WERI-Rb-1 (cell line): ENCODE data around the gene CD79A.

Experiments
- DNase-seq: peaks from one replicate; pipeline ENCODE4 v3.0.0-alpha.2; 2020
- H3K27ac ChIP-seq: fragments of 250-450 bp; sonication (Bioruptor Pico); 2 replicates; pipeline ENCODE4 v1.5.1; 2020; ENCODE audit warnings: mild to moderate bottlenecking, moderate library complexity
- H3K27me3 ChIP-seq: fragments of 250-450 bp; sonication (Bioruptor Pico); 2 replicates; pipeline ENCODE4 v1.5.1; 2021; ENCODE audit warnings: mild to moderate bottlenecking, low read depth, moderate library complexity; ENCODE audit not compliant: insufficient read depth, severe bottlenecking
- H3K36me3 ChIP-seq: fragments of 250-450 bp; sonication (Bioruptor Pico); 2 replicates; pipeline ENCODE4 v1.5.1; 2020; ENCODE audit warnings: mild to moderate bottlenecking, moderate library complexity
- H3K4me3 ChIP-seq: 2 replicates; pipeline ENCODE4 v1.5.1; 2011; ENCODE audit warnings: low read depth, mild to moderate bottlenecking, control low read depth, low read length
- H3K9me3 ChIP-seq: fragments of 250-450 bp; sonication (Bioruptor Pico); 2 replicates; pipeline ENCODE4 v1.5.1; 2021; ENCODE audit warnings: mild to moderate bottlenecking, moderate library complexity; ENCODE audit not compliant: severe bottlenecking
- CTCF ChIP-seq: IDR thresholded peaks from 2 replicates; pipeline ENCODE4 v1.5.1; 2011; ENCODE audit warnings: low read depth, mild to moderate bottlenecking, control low read depth, inconsistent platforms, low read length

Gene CD79A

GRCh38 chr19:41923045-41923788 lies 46.1 kb downstream of the CD79A start:
- no peak overlapping the region for H3K27ac ChIP-seq
- no peaks in the 10 kb centered on the region for H3K36me3 ChIP-seq
- no peak overlapping the region for H3K4me3 ChIP-seq
- H3K27me3 ChIP-seq, result peaks cover 43% of the 10 kb centered on the region
- no peaks in the 10 kb centered on the region for H3K9me3 ChIP-seq
- DNase-seq, result no peak
- no peak for TF ChIP-seq CTCF

GRCh38 chr19:41924151-41925145 lies 47.4 kb downstream of the CD79A start:
- H3K27me3 ChIP-seq, result peaks cover 50% of the 10 kb centered on the region

GRCh38 chr19:41925208-41926003 lies 48.3 kb downstream of the CD79A start:
- no peak for DNase-seq
- peaks cover 55% of the 10 kb centered on the region for H3K27me3 ChIP-seq
- no peak for TF ChIP-seq CTCF
- H3K9me3 ChIP-seq, result no peaks in the 10 kb centered on the region
- no peak overlapping the region for H3K27ac ChIP-seq
- H3K36me3 ChIP-seq, result no peaks in the 10 kb centered on the region
- no peak overlapping the region for H3K4me3 ChIP-seq

More at GRCh38 chr19:41924151-41925145, 47.4 kb downstream of the CD79A start:
- H3K27ac ChIP-seq, result no peak overlapping the region
- no peak overlapping the region for H3K4me3 ChIP-seq
- H3K36me3 ChIP-seq, result no peaks in the 10 kb centered on the region
- H3K9me3 ChIP-seq, result no peaks in the 10 kb centered on the region
- no peak for DNase-seq
- no peak for TF ChIP-seq CTCF

GRCh38 chr19:41926028-41926762 lies 49.1 kb downstream of the CD79A start:
- no peak for TF ChIP-seq CTCF
- Histone ChIP-seq H3K27me3 (peaks cover 55% of the 10 kb centered on the region), H3K36me3 (no peaks in the 10 kb centered on the region), H3K4me3 (no peak overlapping the region), H3K27ac (no peak overlapping the region), H3K9me3 (no peaks in the 10 kb centered on the region)
- DNase-seq, result no peak
